ACC112 (cell line): ENCODE measurements around the gene SLC47A2.

Source experiments
- H2AFZ ChIP-seq: fragments of 200-600 bp; sonication (generic); one replicate; pipeline ENCODE4 v1.6.0; 2017; ENCODE audit warnings: antibody characterized with exemption, low read length; ENCODE audit not compliant: unreplicated experiment
- H3K27ac ChIP-seq: fragments of 200-600 bp; sonication (generic); 2 replicates; pipeline ENCODE4 v1.5.1; 2014; ENCODE audit warnings: low read depth, mild to moderate bottlenecking, antibody characterized with exemption, low read length, moderate library complexity
- H3K27me3 ChIP-seq: fragments of 200-600 bp; sonication (generic); 2 replicates; pipeline ENCODE4 v1.6.1; 2014; ENCODE audit warnings: mild to moderate bottlenecking, antibody characterized with exemption, low read length, moderate library complexity, mixed read lengths; ENCODE audit not compliant: insufficient read depth
- H3K36me3 ChIP-seq: fragments of 200-600 bp; sonication (generic); 2 replicates; pipeline ENCODE4 v1.6.1; 2016; ENCODE audit warnings: mild to moderate bottlenecking, antibody characterized with exemption, low read length, moderate library complexity, mixed read lengths; ENCODE audit not compliant: insufficient read depth
- H3K4me1 ChIP-seq: fragments of 200-600 bp; sonication (generic); one replicate; pipeline ENCODE4 v1.6.1; 2016; ENCODE audit warnings: low read length, mixed read lengths; ENCODE audit not compliant: insufficient read depth, unreplicated experiment, control insufficient read depth
- H3K4me3 ChIP-seq: fragments of 200-600 bp; sonication (generic); 2 replicates; pipeline ENCODE4 v1.5.1; 2014; ENCODE audit warnings: mild to moderate bottlenecking, low read depth, low read length
- H3K79me2 ChIP-seq: fragments of 200-600 bp; sonication (generic); one replicate; pipeline ENCODE4 v1.6.0; 2016; ENCODE audit warnings: low read length; ENCODE audit not compliant: control insufficient read depth, unreplicated experiment, insufficient read depth

The SLC47A2 gene

DNA sequence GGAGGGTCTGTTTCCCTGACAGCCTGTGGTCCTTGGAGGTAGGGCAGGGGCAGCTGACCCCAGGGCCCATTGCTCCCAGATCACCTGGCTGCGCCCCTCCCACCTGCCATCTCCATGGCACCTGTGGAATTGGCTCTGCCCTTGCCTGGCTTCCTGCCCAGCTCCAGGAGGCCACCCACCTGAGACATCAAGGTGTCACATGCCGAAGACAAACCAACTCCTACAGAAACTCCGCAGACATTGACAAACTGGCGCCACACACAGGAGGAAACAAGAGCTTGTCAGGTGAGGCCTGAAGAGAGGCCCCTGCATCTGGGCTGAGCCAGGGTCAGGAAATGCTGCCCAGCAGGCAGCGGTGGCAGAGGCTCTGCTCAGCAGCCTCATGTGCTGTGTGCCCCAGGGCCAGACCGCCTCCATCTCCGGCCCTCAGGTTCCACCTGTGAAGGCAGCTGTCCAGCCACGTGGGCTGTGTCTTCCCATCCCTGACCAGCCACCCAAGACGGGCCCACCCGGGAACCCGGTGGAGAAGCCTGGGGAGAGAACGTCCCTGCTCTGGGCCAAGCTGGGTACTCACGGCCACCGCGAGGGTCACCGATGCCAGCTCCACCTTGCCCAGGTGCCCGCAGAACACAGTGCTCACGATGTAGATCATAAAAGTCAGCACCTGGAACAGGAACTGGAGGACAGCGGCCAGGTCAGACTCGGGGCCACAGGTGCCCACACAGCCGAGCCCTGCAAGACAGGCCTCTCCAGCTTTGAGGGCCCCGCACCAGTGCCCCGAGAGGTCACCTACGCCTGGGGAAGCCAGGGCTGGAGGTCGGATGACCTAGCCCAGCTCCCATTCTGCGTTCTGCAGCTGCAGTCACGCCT, 1.6 kb downstream of the SLC47A2 start:
- H3K79me2 ChIP-seq = no peaks in the 10 kb centered on the region
- no peak overlapping the region for H3K27ac ChIP-seq
- no peaks in the 10 kb centered on the region for H3K27me3 ChIP-seq
- no peaks in the 10 kb centered on the region for H3K36me3 ChIP-seq
- no peak overlapping the region for H2AFZ ChIP-seq
- H3K4me1 ChIP-seq = no peaks in the 10 kb centered on the region
- H3K4me3 ChIP-seq = no peak overlapping the region

- H3K4me1 ChIP-seq = no peaks in the 10 kb centered on the region
- no peaks in the 10 kb centered on the region for H3K36me3 ChIP-seq
- no peaks in the 10 kb centered on the region for H3K27me3 ChIP-seq
- no peak overlapping the region for H2AFZ ChIP-seq
- no peaks in the 10 kb centered on the region for H3K79me2 ChIP-seq
- no peak overlapping the region for H3K4me3 ChIP-seq
- no peak overlapping the region for H3K27ac ChIP-seq
Measured at GRCh38 chr17:19713901-19714361, 2.5 kb downstream of the SLC47A2 start.

- no peaks in the 10 kb centered on the region for H3K4me1 ChIP-seq
- no peaks in the 10 kb centered on the region for H3K36me3 ChIP-seq
- no peak overlapping the region for H3K27ac ChIP-seq
- no peaks in the 10 kb centered on the region for H3K79me2 ChIP-seq
- no peaks in the 10 kb centered on the region for H3K27me3 ChIP-seq
- H3K4me3 ChIP-seq = no peak overlapping the region
- no peak overlapping the region for H2AFZ ChIP-seq
Measured at GRCh38 chr17:19713462-19713861, 2.9 kb downstream of the SLC47A2 start.

DNA sequence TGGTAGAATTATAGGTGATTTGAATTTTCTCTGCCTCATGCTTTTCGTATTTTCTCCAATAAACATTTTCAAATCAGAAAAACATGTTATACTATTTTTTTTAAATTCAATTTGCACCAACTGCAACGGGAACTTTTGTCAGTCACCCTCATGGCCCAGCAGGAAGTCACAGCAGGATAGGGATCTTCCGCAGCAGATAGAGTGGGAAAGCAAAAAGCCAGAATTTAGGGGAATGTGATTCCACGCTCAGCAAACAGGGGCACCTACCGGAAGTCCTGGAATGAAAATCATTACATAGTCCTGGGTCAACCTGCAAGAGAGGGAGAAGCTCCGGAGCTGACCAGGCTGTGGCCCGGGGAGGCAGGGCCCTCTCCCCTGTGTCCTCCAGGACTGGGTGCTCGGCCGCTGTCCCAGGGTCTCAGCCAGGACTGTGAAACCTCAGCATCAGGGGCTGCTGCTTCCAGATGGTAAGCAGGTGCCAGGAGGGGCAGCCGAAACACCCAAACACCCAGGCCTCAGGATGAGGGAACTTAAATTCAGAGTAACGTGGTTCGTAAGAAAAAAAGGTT, 3.9 kb downstream of the SLC47A2 start:
- Histone ChIP-seq H3K27ac (no peak overlapping the region), H3K36me3 (no peaks in the 10 kb centered on the region), H3K27me3 (no peaks in the 10 kb centered on the region), H3K4me3 (no peak overlapping the region), H3K79me2 (no peaks in the 10 kb centered on the region), H3K4me1 (no peaks in the 10 kb centered on the region), H2AFZ (no peak overlapping the region)

DNA sequence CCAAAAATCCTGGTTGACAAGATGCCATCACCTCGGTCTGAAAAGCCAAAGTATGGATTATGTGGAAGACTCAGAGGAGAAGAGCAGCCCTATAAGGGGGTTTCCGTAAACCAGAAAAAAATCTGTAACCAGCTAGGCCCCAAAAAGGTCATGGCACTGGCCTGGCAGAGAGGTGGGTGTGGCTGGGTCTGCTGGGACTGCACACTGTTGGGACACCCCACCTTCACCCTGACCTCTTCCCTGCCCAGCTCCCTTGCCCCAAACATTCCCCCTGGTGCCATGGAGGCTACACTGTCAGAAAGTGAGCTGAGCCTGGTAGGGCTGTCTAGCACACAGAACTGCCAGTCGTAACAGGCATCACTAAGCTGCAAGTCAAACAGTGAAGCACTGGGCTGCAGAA, 6.5 kb downstream of the SLC47A2 start:
- Histone ChIP-seq H3K79me2 (no peaks in the 10 kb centered on the region), H3K4me3 (no peak overlapping the region), H3K27me3 (no peaks in the 10 kb centered on the region), H3K36me3 (no peaks in the 10 kb centered on the region), H3K27ac (no peak overlapping the region), H3K4me1 (no peaks in the 10 kb centered on the region), H2AFZ (no peak overlapping the region)

DNA sequence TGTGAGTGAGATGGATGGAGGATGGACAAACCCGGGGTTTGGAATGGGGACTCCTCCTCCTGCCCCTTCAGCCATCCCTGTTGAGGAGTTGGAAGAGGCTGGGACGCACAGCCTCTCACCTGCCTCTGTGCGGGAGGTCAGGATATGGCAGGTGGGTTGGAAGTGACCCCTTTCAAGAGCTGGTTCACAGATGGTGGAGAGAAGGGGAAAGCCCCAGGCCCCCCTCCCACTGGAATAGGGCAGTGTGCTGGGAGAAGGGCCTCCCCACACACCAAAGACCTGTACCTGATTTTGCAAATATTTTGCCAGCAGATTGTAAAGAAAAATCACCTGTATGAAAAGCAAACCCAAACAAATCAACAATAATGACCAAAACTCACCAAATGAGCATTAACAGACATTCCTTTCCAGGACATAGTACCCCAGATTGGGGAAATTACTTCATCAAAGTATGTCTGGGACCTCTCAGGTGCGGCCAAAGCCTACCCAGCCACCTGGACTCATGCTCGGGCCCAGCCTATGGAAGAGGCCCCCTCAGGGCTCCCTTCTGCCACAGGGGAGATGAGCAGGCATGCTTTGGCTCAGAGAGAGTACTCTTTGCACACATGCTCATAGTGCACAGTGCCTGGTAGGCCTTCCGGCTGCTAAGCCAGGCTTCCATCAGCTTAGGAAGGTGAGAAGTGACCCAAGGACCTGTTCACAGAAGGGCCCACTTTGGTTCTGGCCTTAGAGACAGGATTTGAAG, 7.8 kb downstream of the SLC47A2 start:
- H2AFZ ChIP-seq = no peak overlapping the region
- H3K4me1 ChIP-seq = no peaks in the 10 kb centered on the region
- no peak overlapping the region for H3K27ac ChIP-seq
- H3K27me3 ChIP-seq = no peaks in the 10 kb centered on the region
- H3K79me2 ChIP-seq = no peaks in the 10 kb centered on the region
- no peaks in the 10 kb centered on the region for H3K36me3 ChIP-seq
- H3K4me3 ChIP-seq = no peak overlapping the region

DNA sequence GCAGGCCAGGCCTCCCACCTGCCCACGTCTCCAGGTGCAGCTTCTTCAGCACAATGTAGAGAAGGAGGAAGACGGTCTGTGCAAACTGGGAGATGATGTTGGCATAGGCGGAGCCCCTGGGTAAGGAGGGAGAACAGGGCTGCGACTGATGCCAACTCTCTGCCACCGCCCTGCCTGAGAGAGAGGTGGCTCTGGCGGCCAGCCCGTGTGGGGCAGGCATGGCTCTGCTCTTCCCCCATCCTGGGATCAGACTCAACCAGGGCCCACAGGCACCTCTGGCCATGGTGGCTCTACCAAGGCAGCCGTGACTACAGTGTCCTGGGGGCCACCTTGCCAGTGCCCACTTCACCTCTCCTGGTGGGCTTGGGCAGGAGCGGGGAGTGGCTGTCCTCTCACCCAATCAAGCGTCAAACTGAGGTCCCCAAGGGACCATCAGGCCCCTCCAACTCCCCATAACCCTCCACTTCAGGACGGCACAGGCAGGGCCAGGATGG, 8.6 kb downstream of the SLC47A2 start:
- no peaks in the 10 kb centered on the region for H3K4me1 ChIP-seq

DNA sequence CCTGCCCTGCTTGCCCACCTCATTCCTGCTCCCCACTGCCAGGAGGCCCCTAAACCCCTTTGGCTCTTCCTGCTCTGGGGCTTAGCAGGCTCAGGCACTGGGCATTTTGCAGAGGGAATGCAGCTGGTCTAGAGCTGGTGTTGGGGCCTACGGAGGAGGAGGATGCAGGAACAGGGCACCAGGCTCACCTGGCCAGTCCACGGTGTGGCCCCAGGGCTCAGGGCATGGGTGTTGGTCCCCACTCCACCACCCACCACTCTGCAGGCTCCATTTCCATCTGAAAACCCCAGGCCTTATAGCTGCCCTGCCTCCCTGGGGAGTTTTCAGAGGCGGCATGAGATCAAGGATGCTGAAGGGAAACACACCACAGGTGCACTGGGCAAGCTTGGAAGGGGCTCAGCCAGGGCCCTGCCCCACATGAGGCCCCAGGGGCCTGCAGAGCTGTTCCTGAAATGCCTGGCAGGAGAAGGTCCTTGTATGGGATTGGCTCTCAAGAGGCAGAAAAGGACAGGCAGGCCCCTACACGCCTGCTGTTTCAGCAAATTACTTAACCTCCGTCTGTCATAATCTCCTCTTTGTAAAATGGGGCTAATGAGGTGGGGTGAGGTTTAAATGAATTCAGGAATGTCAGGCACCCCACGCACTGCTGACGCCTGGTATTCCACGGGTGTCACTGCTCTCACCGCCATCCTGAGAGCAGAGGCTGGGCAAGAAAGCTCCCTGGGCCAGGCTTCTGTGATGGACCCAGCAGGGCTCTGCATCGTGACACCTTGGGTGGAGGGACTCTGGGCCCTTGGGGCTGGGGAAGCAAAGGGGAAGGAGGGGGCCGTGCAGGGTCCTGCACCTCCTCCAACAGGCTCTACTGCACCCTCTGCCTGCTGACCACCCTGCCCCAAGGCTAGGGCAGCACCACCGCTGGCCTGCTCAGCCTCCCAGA, 9.3 kb downstream of the SLC47A2 start:
- Histone ChIP-seq H2AFZ (no peak overlapping the region), H3K79me2 (no peaks in the 10 kb centered on the region), H3K4me1 (no peaks in the 10 kb centered on the region), H3K27ac (no peak overlapping the region), H3K27me3 (no peaks in the 10 kb centered on the region), H3K36me3 (no peaks in the 10 kb centered on the region), H3K4me3 (no peak overlapping the region)

More for the DNA sequence above, 8.6 kb downstream of the SLC47A2 start:
- Histone ChIP-seq H3K27ac (no peak overlapping the region), H3K36me3 (no peaks in the 10 kb centered on the region), H3K4me3 (no peak overlapping the region), H2AFZ (no peak overlapping the region), H3K27me3 (no peaks in the 10 kb centered on the region), H3K79me2 (no peaks in the 10 kb centered on the region)

GRCh38 chr17:19705771-19706770, 10.3 kb downstream of the SLC47A2 start:
- H3K79me2 ChIP-seq = no peaks in the 10 kb centered on the region
- H2AFZ ChIP-seq = no peak overlapping the region
- H3K27me3 ChIP-seq = no peaks in the 10 kb centered on the region
- H3K4me3 ChIP-seq = no peak overlapping the region
- H3K36me3 ChIP-seq = no peaks in the 10 kb centered on the region
- H3K27ac ChIP-seq = no peak overlapping the region
- no peaks in the 10 kb centered on the region for H3K4me1 ChIP-seq
